ENCODE data around the gene CD2AP. TPM values are rescaled to one million over a fixed set of nuclear protein-coding genes. Genes with fewer than 3 reads are reported as not detected.
"Not testable (repeated sequence)": the region's sequence is repeated elsewhere in the genome, so short reads cannot be mapped to it uniquely, and the experiment has no call there.

Gene CD2AP
- total RNA-seq, 1 donor from 2014 or later, result 11.7 TPM

GRCh38 chr6:47456536-47456975 lies 21.0 kb upstream of the CD2AP start:
- intact Hi-C loops (cut with DNase I), result no loop called here
- no peak for DNase-seq (ENCODE audit: low spot score)

- no peak for DNase-seq (ENCODE audit: low spot score)
- intact Hi-C loops (cut with DNase I), result no loop called here
Measured at GRCh38 chr6:47457370-47457769, 20.2 kb upstream of the CD2AP start.

- intact Hi-C loops (cut with DNase I), result no loop called here
- DNase-seq (ENCODE audit: low spot score), result no peak
Measured at GRCh38 chr6:47464052-47464451, 13.5 kb upstream of the CD2AP start.

- intact Hi-C loops (cut with DNase I), result no loop called here
- DNase-seq (ENCODE audit: low spot score), result no peak
Measured at GRCh38 chr6:47465117-47465516, 12.5 kb upstream of the CD2AP start.

- no peak for DNase-seq (ENCODE audit: low spot score)
- intact Hi-C loops (cut with DNase I), result no loop called here
Measured at GRCh38 chr6:47471911-47472310, 5.7 kb upstream of the CD2AP start.

- intact Hi-C loops (cut with DNase I), result no loop called here
- DNase-seq (ENCODE audit: low spot score), result no peak
Measured at GRCh38 chr6:47473791-47474346, 3.7 kb upstream of the CD2AP start.

- intact Hi-C loops (cut with DNase I), result no loop called here
- no peak for DNase-seq (ENCODE audit: low spot score)
Measured at GRCh38 chr6:47475319-47475816, 2.2 kb upstream of the CD2AP start.

- intact Hi-C loops (cut with DNase I), result no loop called here
- no peak for DNase-seq (ENCODE audit: low spot score)
Measured at GRCh38 chr6:47476781-47477496, 650 bp upstream of the CD2AP start.

- intact Hi-C loops (cut with DNase I), result no loop called here
- no peak for DNase-seq (ENCODE audit: low spot score)
Measured at GRCh38 chr6:47478233-47479139, 897 bp downstream of the CD2AP start.

- no peak for DNase-seq (ENCODE audit: low spot score)
- intact Hi-C loops (cut with DNase I), result no loop called here
Measured at GRCh38 chr6:47479140-47479508, 1.5 kb downstream of the CD2AP start.

GRCh38 chr6:47479874-47480273 lies 2.3 kb downstream of the CD2AP start:
- intact Hi-C loops (cut with DNase I), result no loop called here
- no peak for DNase-seq (ENCODE audit: low spot score)

- DNase-seq (ENCODE audit: low spot score); intact Hi-C loops (cut with DNase I): not testable (repeated sequence)
Measured at GRCh38 chr6:47481213-47481612, 3.6 kb downstream of the CD2AP start.

GRCh38 chr6:47481806-47482205 lies 4.2 kb downstream of the CD2AP start:
- intact Hi-C loops (cut with DNase I), result no loop called here

GRCh38 chr6:47483516-47483852 lies 5.9 kb downstream of the CD2AP start:
- DNase-seq (ENCODE audit: low spot score), result no peak
- intact Hi-C loops (cut with DNase I), result no loop called here

More at GRCh38 chr6:47481806-47482205, 4.2 kb downstream of the CD2AP start:
- no peak for DNase-seq (ENCODE audit: low spot score)

GRCh38 chr6:47483853-47484546 lies 6.4 kb downstream of the CD2AP start:
- DNase-seq (ENCODE audit: low spot score), result no peak
- intact Hi-C loops (cut with DNase I), result no loop called here

- intact Hi-C loops (cut with DNase I), result no loop called here
- no peak for DNase-seq (ENCODE audit: low spot score)
Measured at GRCh38 chr6:47484616-47485015, 7.0 kb downstream of the CD2AP start.

- intact Hi-C loops (cut with DNase I), result no loop called here
Measured at GRCh38 chr6:47485083-47485482, 7.5 kb downstream of the CD2AP start.

GRCh38 chr6:47485491-47486135 lies 8.0 kb downstream of the CD2AP start:
- no peak for DNase-seq (ENCODE audit: low spot score)

More at GRCh38 chr6:47485083-47485482, 7.5 kb downstream of the CD2AP start:
- no peak for DNase-seq (ENCODE audit: low spot score)

GRCh38 chr6:47489995-47490394 lies 12.4 kb downstream of the CD2AP start:
- intact Hi-C loops (cut with DNase I), result no loop called here
- no peak for DNase-seq (ENCODE audit: low spot score)

More at GRCh38 chr6:47485491-47486135, 8.0 kb downstream of the CD2AP start:
- intact Hi-C loops (cut with DNase I), result no loop called here
